ENCODE data around the gene SH3GLB1. TPM values are rescaled to one million over a fixed set of nuclear protein-coding genes. Genes with fewer than 3 reads are reported as not detected.

The SH3GLB1 gene
- total RNA-seq, 1 donor from 2014 or later = 120 TPM

Other genes starting within 250 kb of the SH3GLB1 start
- gene CLCA1, start 235.6 kb upstream of the SH3GLB1 start, total RNA-seq = not detected
- gene CLCA4, start 157.5 kb upstream of the SH3GLB1 start, total RNA-seq = not detected
- 69.8 TPM for gene SELENOF, start 209.6 kb downstream of the SH3GLB1 start, total RNA-seq
- 10.7 TPM for gene HS2ST1, start 210.1 kb downstream of the SH3GLB1 start, total RNA-seq

Measured in Right ventricle myocardium superior (tissue), 1 donor.